Ramos (cell line): Measurements from ENCODE around the gene NEB.
"Not testable (repeated sequence)": the region's sequence is repeated elsewhere in the genome, so short reads cannot be mapped to it uniquely, and the experiment has no call there.

Source experiments
- in situ Hi-C: fragments of 300-500 bp; cut with MboI; formaldehyde crosslinking; loops from one replicate; pipeline ENCODE4 v1.14.3; 2022; ENCODE audit warnings: low sequenced_read_pairs; ENCODE audit not compliant: unreplicated experiment

Gene NEB

DNA sequence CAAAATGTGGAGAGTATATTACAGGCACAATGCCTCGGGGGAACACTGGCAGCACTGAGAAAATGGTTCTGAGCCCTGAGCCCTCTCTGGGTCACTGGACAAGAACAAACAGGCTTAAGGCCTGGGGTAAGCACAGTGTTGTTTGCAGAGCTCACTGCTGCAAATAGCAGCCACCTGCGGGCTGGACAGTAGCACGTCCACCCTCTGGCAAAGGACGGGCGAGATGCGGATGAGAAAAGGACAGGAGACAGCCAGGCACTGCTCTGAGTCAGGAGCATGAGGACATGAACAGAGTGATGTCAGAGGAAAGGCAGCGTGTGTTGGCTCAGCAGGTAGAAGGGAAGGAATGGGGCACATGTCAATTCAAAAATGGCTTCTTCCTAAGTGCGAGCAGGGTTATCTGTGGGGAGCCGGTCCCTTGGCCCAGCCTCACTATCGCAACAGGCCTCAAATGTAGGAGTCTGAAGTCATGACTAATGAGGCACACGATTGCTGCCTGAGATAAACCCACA lies 25.9 kb upstream of the NEB start:
- in situ Hi-C loops, result no loop called here

DNA sequence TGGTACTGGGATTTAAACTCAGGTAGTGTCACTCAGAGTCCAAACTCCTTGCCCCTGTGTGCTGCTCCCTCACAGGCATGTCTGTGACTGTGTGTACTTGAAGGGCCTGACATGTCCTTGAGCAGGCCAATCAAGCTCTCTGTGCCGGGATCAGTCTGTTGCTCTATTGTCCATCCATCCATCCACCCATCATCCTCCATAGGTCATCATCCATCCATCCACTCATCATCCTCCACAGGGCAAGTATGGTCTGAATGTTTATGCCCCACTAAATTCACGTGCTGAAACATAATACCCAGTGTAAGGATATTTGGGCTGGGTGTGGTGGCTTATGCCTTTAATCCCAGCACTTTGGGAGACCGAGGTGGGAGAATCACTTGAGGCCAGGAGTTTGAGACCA lies 24.5 kb upstream of the NEB start:
- in situ Hi-C loops, result no loop called here

DNA sequence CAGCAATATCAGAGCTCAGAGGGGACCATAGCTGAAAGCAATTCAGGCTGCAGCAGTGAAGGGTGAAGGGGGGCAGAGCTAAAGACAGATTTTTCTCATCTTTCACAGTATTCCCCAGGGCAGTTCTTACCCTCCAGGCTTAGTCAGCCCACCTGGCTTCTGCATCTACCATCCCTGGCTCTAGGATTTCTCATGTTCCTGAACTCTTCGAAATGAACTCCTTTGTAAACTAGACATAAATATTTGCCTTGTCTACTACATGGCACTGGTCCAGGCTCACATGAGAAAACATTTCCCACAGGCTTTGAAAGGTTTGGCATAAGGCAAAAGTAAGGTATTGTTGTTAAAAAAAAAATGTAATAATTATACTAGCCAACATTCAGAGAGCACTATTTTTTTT lies 23.6 kb upstream of the NEB start:
- in situ Hi-C loops, result no loop called here

GRCh38 chr2:151756820-151757219 lies 22.5 kb upstream of the NEB start:
- in situ Hi-C loops, result no loop called here

DNA sequence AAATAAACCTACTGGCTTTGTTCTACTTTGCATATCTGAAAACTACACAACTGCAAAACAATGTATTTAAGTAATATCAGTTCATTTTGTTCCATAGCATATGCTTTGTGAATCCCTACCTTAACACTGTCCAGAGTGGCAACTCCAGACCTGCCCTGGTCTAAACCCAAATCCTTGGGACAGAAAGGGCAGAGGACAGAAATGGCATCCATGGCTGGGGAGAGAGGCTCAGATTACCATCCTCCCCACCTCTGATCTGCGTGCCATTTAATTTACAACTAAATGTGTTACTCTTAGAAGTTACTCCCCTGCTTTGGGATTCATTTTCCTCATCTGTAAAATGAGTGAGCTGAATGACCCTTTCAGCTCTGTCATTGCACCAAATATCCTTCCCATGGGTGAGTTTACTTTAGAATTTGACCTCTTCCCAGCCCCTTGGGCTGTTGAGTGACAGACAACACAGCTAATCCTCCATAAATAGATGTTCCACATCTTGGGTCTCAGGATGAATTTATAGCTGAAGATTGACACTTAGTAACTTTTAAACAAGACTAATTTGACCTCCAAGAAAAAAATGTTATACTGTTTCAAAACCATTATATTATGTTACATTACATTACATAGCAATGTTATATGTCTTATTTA lies 20.1 kb upstream of the NEB start:
- in situ Hi-C loops, result no loop called here

DNA sequence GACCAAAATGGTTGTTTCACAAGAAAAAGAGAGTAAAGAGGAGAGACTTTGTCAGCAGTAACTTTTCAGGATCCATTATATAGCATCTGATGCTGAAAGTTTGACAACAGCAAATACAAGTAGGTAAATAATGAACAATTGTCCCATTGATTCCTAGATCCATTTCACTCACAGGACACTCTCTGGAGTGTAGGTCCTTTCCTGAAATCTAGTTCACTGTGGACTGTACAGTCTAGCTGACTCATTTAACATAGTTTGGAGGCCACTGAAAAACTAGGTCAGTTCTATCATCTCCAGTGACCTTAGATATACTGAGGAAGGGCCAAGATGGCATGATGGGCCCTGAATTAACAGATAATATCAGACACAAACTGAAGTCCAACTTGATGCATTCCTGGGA lies 19.3 kb upstream of the NEB start:
- in situ Hi-C loops, result no loop called here

DNA sequence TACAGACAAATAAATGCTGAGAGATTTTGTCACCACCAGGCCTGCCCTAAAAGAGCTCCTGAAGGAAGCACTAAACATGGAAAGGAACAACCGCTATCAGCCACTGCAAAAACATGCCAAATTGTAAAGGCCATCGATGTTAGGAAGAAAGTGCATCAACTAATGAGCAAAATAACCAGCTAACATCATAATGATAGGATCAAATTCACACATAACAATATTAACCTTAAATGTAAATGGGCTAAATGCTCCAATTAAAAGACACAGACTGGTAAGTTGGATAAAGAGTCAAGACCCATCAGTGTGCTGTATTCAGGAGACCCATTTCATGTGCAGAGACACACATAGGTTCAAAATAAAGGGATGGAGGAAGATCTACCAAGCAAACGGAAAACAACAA lies 11.0 kb upstream of the NEB start:
- in situ Hi-C loops, result not testable (repeated sequence)

GRCh38 chr2:151730262-151730975 lies 3.9 kb downstream of the NEB start:
- in situ Hi-C loops, result no loop called here

DNA sequence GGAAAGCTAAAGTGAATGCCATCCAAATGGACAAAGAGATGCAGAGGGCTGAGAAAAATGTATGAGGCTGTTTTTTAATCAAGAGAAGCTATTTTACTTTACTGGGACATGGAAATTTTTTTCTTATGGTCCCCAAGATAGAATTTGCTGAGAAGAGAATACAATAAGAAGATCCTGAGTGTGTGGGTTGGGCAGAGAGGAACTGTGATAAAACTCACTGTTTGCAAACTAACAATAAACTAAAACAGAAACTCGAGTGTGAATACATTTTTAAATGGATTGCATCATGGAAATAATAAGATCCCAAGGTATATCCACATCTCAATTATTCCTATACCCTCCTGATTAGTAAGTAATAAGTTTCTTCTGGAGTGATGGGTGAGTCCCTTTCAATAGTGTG lies 4.4 kb downstream of the NEB start:
- in situ Hi-C loops, result no loop called here

DNA sequence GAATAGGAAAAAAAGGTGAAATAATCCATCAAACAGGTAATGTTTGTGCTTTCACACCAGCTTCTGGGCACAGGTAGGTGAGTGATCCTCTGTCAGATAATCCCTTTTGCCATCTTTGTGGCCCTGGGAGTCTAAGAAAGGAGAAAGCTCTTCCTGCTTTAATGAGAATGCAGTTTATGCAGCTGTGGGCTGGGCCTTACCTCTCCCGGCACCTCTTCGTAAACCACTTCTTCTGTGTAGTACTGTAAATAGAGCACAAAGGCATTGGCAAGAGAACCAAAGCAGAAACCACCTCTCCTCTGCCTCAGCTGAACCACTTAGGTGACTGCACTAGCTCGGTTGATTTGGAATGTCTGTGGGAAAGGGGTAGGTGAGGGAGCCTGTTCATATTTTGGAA lies 4.9 kb downstream of the NEB start:
- in situ Hi-C loops, result no loop called here

GRCh38 chr2:151728804-151729414 lies 5.4 kb downstream of the NEB start:
- in situ Hi-C loops, result no loop called here

- in situ Hi-C loops, result no loop called here
Measured at GRCh38 chr2:151727593-151728552, 6.4 kb downstream of the NEB start.

DNA sequence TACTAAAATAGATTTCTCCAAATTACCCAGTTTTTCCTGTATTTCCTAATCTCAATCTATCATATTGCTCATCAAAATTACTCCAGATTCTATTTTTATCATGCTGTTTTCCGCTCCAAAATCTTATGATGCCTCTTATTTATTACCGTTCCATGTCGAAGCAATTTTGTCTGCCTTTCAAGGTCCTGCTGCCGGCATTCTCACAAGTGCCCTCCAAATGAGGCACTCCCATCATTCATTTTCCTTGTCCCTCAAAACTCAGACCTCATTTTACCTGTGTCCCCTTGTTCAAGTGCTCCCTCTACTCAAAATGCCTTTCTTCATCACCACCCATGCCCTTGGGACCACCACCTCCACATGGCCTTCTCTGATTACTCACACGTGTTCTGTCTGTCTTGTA lies 13.1 kb downstream of the NEB start:
- in situ Hi-C loops, result no loop called here

- in situ Hi-C loops, result no loop called here
Measured at GRCh38 chr2:151720521-151720920, 13.8 kb downstream of the NEB start.

DNA sequence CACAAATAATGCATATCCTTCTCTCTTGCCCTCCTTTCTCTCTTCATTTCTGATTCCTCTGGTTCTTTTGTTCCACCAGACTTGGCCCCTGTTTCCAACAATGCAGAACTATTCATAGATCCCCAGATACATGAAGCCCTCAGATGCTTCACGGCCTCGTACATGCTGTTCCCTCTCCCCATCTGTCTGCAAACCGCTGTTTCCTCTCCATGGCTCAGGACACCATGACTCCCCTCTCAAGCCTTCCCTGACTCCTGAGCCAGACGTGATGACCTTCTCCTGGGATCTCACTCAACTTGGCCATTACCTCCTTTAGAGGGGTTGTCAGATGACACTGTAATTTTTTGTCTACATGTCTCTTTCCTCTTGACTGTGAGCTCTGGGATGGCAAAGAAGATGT lies 15.5 kb downstream of the NEB start:
- in situ Hi-C loops, result no loop called here

DNA sequence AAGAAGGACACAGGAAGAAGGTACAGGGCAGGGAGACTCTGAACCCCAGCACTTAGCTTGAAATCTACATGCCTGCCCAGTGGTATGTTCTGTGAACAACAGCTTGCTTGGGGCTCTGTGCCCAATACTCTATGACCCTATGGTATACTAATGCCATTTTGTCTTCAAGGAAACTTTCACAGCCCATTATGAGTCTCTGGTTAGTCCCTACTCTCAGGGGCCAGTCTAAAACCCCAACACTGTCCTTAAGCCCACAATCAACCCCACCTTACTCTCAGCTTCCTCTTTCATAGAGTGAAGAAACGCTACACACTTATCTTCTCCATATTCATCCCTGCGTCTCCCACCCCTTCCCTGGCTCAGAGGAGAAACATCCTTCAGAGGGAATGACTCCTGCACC lies 16.0 kb downstream of the NEB start:
- in situ Hi-C loops, result no loop called here

DNA sequence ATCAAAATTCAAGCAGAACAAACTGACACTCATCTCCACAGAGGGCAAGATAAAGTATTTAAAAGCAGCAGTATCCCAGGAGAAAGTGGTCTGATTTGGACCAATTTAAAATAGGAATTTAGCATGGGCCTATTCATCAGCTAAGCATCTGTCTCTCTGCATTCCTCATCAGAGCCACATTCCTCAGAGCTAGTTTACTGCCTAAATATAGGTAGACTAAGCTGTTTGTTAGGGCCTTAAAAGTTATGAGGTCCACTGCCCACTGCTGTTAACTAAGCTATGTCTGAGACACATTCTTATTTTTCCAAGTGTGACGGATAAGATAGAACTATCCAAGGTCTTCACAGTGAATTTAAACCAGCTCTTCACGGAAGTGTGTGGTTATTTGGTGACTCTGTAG lies 17.6 kb downstream of the NEB start:
- in situ Hi-C loops, result no loop called here

DNA sequence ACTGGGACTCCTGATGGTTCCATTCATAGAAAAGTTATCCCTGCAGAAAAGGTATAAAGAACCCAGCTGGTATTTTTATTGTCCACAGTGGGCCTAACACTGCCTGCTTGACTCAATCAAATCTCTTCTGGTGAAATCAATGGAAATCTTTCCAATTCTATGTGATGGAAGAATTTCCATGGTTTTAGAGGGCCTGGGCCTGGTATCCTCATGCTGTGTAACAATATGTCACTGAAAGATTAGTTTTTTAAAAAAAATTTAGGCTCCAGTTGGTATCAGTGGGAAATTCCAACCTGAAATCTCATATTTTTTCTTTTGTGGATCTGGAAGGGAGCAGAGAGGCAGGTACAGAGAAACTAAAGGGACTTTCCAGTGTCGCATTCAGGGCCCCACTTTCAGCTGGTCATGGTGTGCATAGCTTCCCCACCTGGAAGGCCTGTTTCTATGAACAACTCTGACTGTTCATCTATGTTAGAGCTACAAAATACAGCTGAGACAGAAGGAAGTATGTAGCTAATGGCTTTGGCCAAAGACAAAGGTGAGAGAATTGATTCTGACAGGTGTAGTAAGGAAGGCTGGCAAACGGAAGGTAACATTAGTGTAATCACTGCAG lies 20.9 kb downstream of the NEB start:
- in situ Hi-C loops, result no loop called here

DNA sequence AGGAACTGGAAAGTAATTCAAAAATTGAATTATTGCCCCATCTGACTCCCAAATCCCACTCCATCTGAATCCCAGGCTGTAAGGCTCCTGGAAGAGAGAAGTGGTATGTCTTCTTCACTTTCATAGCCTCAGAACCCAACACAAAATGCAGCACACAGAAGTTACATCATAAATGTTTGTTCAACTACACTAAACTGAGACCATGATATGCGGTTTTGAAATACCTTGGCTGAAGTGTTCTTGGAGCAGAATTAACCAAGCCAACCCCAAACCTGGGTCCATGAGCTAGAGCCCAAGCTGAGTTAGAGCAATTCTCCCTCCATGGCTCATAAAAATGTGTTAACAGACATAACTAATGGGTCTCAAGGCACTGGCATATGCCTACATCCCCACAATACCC lies 23.3 kb downstream of the NEB start:
- in situ Hi-C loops, result no loop called here

DNA sequence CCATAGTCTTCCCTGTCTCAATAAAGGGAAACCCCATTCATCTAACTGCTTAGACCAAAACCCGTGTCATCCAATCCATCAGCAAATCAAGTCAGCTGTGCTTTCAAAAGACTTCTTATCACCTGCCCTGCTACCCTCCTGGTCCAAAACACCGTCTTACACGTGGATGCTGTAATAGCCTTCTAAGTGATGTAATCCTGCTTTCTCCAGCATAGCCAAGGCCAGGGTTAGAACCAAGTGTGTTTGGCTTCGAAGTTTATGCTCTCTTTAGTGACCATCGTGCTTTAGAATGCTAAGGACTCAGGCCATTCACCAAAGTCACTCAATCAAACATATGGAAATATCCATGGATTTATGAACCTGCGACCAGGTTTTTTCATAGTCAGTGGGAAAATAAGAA lies 25.5 kb downstream of the NEB start:
- in situ Hi-C loops, result no loop called here
